ENCODE measurements around the gene SMCO2. TPM values are rescaled to one million over a fixed set of nuclear protein-coding genes. Genes with fewer than 3 reads are reported as not detected.

Gene SMCO2
- total and polyA plus RNA-seq, 2 of the 4 experiments (the other 2 are of a cell fraction), result 0.19 TPM; not detected in 1

DNA sequence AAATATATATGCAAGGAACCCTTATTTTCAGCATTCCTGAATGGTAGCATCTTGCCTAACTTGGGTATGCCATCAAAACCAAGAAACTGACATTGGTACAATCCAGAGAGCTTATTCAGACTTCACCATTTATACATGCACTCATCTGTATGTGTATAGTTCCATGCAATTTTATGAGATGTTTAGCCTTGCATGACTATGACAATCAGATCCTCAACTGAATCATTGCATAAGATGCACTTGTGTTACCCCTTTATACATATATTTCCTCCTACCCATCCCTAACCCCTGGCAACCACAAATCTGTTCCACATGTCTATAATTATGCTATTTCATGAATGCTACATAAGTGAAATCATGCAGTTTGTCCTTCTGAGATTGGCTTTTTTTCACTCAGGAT lies 40.4 kb downstream of the SMCO2 start:
- Histone ChIP-seq H2BK20ac (ENCODE audit: low read depth, low read length) (no peak overlapping the region), H2BK15ac (ENCODE audit: low read depth, low read length) (no peak overlapping the region), H3K23ac (ENCODE audit: low read depth, low read length) (no peak overlapping the region), H3K4ac (ENCODE audit: low read depth, low read length) (no peak overlapping the region), H3K79me1 (ENCODE audit: low read depth in 1 of 2, low read length in 2 of 2) (no peaks in the 10 kb centered on the region), H4K91ac (ENCODE audit: insufficient read depth, low read depth, low read length) (no peak overlapping the region), H3K9ac (ENCODE audit: low read depth, low read length) (no peak overlapping the region), H3K27ac (ENCODE audit: insufficient read depth, low read length) (no peak overlapping the region), H2AK5ac (ENCODE audit: low read depth, low read length) (no peak overlapping the region), H3K36me3 (ENCODE audit: control insufficient read depth, insufficient read depth, low read length) (no peaks in the 10 kb centered on the region), H3K4me1 (ENCODE audit: control insufficient read depth, insufficient read depth, low read length) (no peaks in the 10 kb centered on the region), H3K9me1 (ENCODE audit: insufficient read depth, low read length) (no peaks in the 10 kb centered on the region), H2BK120ac (ENCODE audit: low read depth, low read length) (no peak overlapping the region), H3K56ac (ENCODE audit: extremely low read depth, insufficient read depth, low read length) (no peak overlapping the region), H4K8ac (ENCODE audit: low read depth in 2 of 2, low read length in 2 of 2) (no peak overlapping the region), H4K5ac (ENCODE audit: low read depth, low read length) (no peak overlapping the region), H3K4me3 (ENCODE audit: insufficient read depth, low read depth, low read length) (no peak overlapping the region), H3K14ac (replicated peaks; ENCODE audit: low read depth, low read length) (no peak overlapping the region), H4K20me1 (ENCODE audit: insufficient read depth, low read length) (no peaks in the 10 kb centered on the region), H2BK5ac (ENCODE audit: low read depth, low read length, poor library complexity, severe bottlenecking) (no peak overlapping the region), H3K4me2 (ENCODE audit: low read depth, low read length) (no peak overlapping the region), H3K9me3 (ENCODE audit: control insufficient read depth, insufficient read depth, low read length) (no peaks in the 10 kb centered on the region), H3K18ac (ENCODE audit: low read depth, low read length) (no peak overlapping the region), H2AFZ (replicated peaks; ENCODE audit: low read length, poor library complexity) (no peak overlapping the region), H2AK9ac (replicated peaks; ENCODE audit: low read depth, low read length, poor library complexity) (no peak overlapping the region), H3K27me3 (ENCODE audit: control insufficient read depth, insufficient read depth, low read length) (no peaks in the 10 kb centered on the region)
- no TSS peak for BruUV-seq (replicated peaks)
- CTCF ChIA-PET, result no interaction called here
- dilution Hi-C loops (cut with HindIII; ENCODE audit: low sequenced_read_pairs, unreplicated experiment), result no loop called here
- intact Hi-C loops (cut with micrococcal nuclease), result no loop called here
- POLR2A ChIA-PET (ENCODE audit: unreplicated experiment), result no interaction called here
- ATAC-seq (ENCODE audit: low read depth) (no peak), DNase-seq (peak; percentile 1)
- TF ChIP-seq CTCF (conservative IDR thresholded peaks at IDR 0.05; ENCODE audit: low read depth, low read length) (no peak), RFX5 (IDR thresholded peaks at IDR 0.05; ENCODE audit: low read depth, low read length) (no peak), CHD1 (IDR thresholded peaks at IDR 0.05; ENCODE audit: low read depth, low read length) (no peak), SMC3 (IDR thresholded peaks at IDR 0.05; ENCODE audit: low read depth, low read length) (no peak), MAZ (IDR thresholded peaks at IDR 0.05; ENCODE audit: borderline replicate concordance, low read depth, low read length) (no peak), FOS (IDR thresholded peaks at IDR 0.05; ENCODE audit: low read depth, low read length) (no peak), BHLHE40 (IDR thresholded peaks at IDR 0.05; ENCODE audit: low read depth, low read length) (no peak), NFE2L2 (IDR thresholded peaks at IDR 0.05; ENCODE audit: low read depth, low read length) (no peak), USF2 (IDR thresholded peaks at IDR 0.05; ENCODE audit: low read depth, low read length) (no peak), POLR2A (IDR thresholded peaks at IDR 0.05; ENCODE audit: low read depth, low read length) (no peak), RAD21 (IDR thresholded peaks at IDR 0.05; ENCODE audit: low read length) (no peak)
- in situ Hi-C loops (cut with MboI; ENCODE audit: low sequenced_read_pairs), result no loop called here
